ENCODE measurements around the gene RNPC3. TPM values are rescaled to one million over a fixed set of nuclear protein-coding genes. Genes with fewer than 3 reads are reported as not detected.

RNPC3 gene
- total RNA-seq, 2 donors from 2014 or later, result 16.9 to 19.4 TPM

GRCh38 chr1:103520822-103521221, 4.7 kb upstream of the RNPC3 start:
- Mint-ChIP-seq H3K27me3 (ENCODE audit: insufficient read depth) (no peaks in the 10 kb centered on the region), H3K4me1 (peaks cover 2% of the 10 kb centered on the region), H3K9me3 (no peaks in the 10 kb centered on the region), H3K36me3 (ENCODE audit: low read depth) (no peaks in the 10 kb centered on the region), H3K27ac (no peak overlapping the region), H3K4me3 (no peak overlapping the region)
- no peaks in the 10 kb centered on the region for H3K27me3 ChIP-seq (ENCODE audit: control insufficient read depth, insufficient read depth, low read length, poor library complexity, severe bottlenecking)
- no peak overlapping the region for H3K27ac ChIP-seq (ENCODE audit: low read depth, low read length)
- no peak for TF ChIP-seq CTCF (conservative IDR thresholded peaks at IDR 0.05)
- H3K9ac ChIP-seq (ENCODE audit: extremely low read depth, low read length, poor library complexity, severe bottlenecking), result no peak overlapping the region
- H3K36me3 ChIP-seq (ENCODE audit: control insufficient read depth, insufficient read depth, low read length), result no peaks in the 10 kb centered on the region
- no peaks in the 10 kb centered on the region for H3K4me1 ChIP-seq (ENCODE audit: control insufficient read depth, insufficient read depth, low read length)
- DNase-seq, result no peak
- H3K4me3 ChIP-seq (ENCODE audit: low read length), result no peak overlapping the region
- no peaks in the 10 kb centered on the region for H3K9me3 ChIP-seq (ENCODE audit: control insufficient read depth, low read length)

GRCh38 chr1:103523346-103523745, 2.2 kb upstream of the RNPC3 start:
- Histone ChIP-seq H3K9me3 (ENCODE audit: control insufficient read depth, low read length) (no peaks in the 10 kb centered on the region), H3K27ac (ENCODE audit: low read depth, low read length) (no peak overlapping the region), H3K27me3 (ENCODE audit: control insufficient read depth, insufficient read depth, low read length, poor library complexity, severe bottlenecking) (no peaks in the 10 kb centered on the region), H3K4me1 (ENCODE audit: control insufficient read depth, insufficient read depth, low read length) (no peaks in the 10 kb centered on the region), H3K4me3 (ENCODE audit: low read length) (no peak overlapping the region), H3K36me3 (ENCODE audit: control insufficient read depth, insufficient read depth, low read length) (no peaks in the 10 kb centered on the region), H3K9ac (ENCODE audit: extremely low read depth, low read length, poor library complexity, severe bottlenecking) (no peak overlapping the region)
- Mint-ChIP-seq H3K27me3 (ENCODE audit: insufficient read depth) (no peaks in the 10 kb centered on the region), H3K27ac (no peak overlapping the region), H3K4me1 (peaks cover 10% of the 10 kb centered on the region), H3K4me3 (no peak overlapping the region), H3K9me3 (no peaks in the 10 kb centered on the region), H3K36me3 (ENCODE audit: low read depth) (no peaks in the 10 kb centered on the region)
- TF ChIP-seq CTCF (conservative IDR thresholded peaks at IDR 0.05), result no peak
- WGBS, 2 experiments (ENCODE audit: insufficient coverage in 1 of 2, insufficient read length in 1 of 2), result 97% methylated on average over 3 of the region's 3 CpGs; no CpG with 5 or more reads in 1 of the 2 experiments
- DNase-seq, result no peak

- H3K4me3 ChIP-seq (ENCODE audit: low read length), result peak overlapping the region; percentile 79
- TF ChIP-seq CTCF (conservative IDR thresholded peaks at IDR 0.05), result no peak
- H3K36me3 Mint-ChIP-seq (ENCODE audit: low read depth), result peaks cover 4% of the 10 kb centered on the region
- H3K9me3 ChIP-seq (ENCODE audit: control insufficient read depth, low read length), result no peaks in the 10 kb centered on the region
- H3K27me3 Mint-ChIP-seq (ENCODE audit: insufficient read depth), result no peaks in the 10 kb centered on the region
- no peaks in the 10 kb centered on the region for H3K4me1 ChIP-seq (ENCODE audit: control insufficient read depth, insufficient read depth, low read length)
- DNase-seq, result peak; percentile 67
- H3K4me3 Mint-ChIP-seq, result peak overlapping the region; percentile 92
- H3K27ac Mint-ChIP-seq, result no peak overlapping the region
- H3K9me3 Mint-ChIP-seq, result no peaks in the 10 kb centered on the region
- no peak overlapping the region for H3K9ac ChIP-seq (ENCODE audit: extremely low read depth, low read length, poor library complexity, severe bottlenecking)
- WGBS, 2 experiments (ENCODE audit: insufficient coverage in 1 of 2, insufficient read length in 1 of 2), result 31 to 80% methylated on average over 2 to 7 of the region's 34 CpGs
- H3K27me3 ChIP-seq (ENCODE audit: control insufficient read depth, insufficient read depth, low read length, poor library complexity, severe bottlenecking), result no peaks in the 10 kb centered on the region
- no peak overlapping the region for H3K27ac ChIP-seq (ENCODE audit: low read depth, low read length)
- H3K36me3 ChIP-seq (ENCODE audit: control insufficient read depth, insufficient read depth, low read length), result no peaks in the 10 kb centered on the region
- peaks cover 13% of the 10 kb centered on the region for H3K4me1 Mint-ChIP-seq
Observed at GRCh38 chr1:103525114-103525606, 339 bp upstream of the RNPC3 start.
